Fibroblast of skin of left biceps (primary cell): ENCODE measurements around the gene ARHGAP28.
"Not testable (repeated sequence)": the region's sequence is repeated elsewhere in the genome, so short reads cannot be mapped to it uniquely, and the experiment has no call there.

Experiments
- DNase-seq, 2 experiments: peaks; one replicate each; pipeline ENCODE4 v3.0.0-alpha.2; 2013; ENCODE audit warnings: low read depth in 2 of 2

ARHGAP28 gene

DNA sequence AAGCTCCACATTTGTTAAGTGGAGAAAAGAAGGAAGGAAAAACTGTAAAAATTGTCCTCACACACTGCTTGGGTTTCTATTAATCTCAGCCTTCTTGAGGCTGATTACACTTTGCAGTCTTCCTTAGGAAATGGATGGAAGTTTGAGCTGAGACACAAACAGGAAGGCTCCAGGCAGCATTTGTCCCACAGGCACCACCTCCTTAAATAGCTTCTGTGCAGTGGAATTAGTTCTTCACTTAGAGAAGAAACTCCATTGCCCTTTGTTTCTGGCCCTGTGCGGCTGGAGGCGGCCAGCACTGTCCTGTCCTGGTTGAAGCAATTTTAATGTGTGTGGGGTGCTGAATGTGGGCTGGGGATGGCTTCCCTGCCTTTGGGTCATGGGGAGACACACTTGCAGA lies 44.3 kb downstream of the ARHGAP28 start:
- no peak for DNase-seq

- no peak for DNase-seq
These were observed 45.7 kb downstream of the ARHGAP28 start for GRCh38 chr18:6775237-6775636.

DNA sequence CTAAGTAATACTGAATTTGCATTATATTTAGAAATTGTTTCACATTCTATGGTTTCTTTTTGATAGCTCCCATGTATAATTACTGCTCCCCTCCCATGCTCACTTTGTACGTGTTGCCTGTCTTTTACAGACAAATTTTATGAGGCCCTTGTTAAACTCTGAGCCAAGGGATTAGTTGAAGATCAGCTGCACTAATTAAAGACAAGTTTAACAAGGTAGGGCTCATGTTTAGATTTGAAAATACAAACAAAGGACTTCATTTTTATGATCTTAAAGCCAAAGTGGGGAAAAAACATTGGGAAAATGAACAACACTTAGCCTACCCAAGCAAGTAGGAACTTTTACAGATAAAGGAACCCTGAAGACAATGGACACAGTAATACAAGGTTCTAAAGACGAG lies 46.2 kb downstream of the ARHGAP28 start:
- no peak for DNase-seq

- peak; percentile 96 to 97 for DNase-seq
These were observed 46.7 kb downstream of the ARHGAP28 start for GRCh38 chr18:6776188-6776587.

- DNase-seq = no peak
These were observed 48.0 kb downstream of the ARHGAP28 start for GRCh38 chr18:6777509-6777908.

- DNase-seq = no peak
These were observed 49.1 kb downstream of the ARHGAP28 start for GRCh38 chr18:6778459-6779247.

DNA sequence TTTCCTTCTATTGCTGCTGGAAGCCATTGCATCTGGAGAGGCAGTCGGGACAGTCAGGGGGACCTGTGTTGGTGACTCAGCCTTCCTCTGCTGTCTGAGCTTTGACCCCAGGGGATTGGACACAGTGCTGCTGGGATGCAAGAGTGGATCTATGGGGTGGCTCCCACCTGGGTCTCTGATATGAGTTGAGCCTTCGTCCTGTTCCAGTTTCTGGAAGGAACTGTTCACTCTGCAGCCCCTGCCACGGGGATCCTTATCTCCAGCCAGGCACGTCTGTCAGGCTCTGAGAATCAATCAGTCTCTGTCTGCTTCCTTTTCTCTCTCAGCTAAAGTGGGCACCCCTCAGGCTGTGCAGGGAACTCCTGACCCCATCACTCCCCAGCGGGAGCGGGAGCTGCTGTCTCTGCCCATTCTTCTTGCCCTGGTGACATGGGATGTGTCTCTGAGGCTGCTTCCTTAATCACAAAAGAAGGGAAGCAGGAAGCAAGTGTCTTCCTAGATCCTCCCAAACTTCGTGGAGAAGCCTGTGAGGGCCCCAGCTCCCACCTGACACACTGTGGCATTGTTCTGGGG lies 51.7 kb downstream of the ARHGAP28 start:
- no peak for DNase-seq

GRCh38 chr18:6781796-6782195 lies 52.3 kb downstream of the ARHGAP28 start:
- peak in 1 of 2 experiments; percentile 34 for DNase-seq

DNA sequence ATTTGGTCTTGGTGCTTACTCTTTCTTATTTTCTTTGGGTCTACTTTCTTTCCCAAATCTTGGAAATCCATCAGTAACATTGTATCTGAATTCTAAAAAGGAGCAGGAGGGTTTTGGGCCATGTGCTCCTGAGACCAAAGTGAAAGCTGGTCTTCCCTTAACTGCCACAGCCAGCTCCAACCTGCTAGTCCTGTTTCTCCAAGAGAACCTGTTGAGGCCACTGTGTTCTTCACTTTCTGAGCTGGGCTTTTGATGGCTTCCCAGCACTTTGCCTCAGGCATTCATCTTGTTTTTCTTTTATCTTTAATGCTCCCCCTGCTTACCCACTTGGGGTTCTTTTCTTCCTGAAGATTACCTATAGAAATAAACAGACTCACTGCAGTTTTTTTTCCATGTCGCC lies 53.3 kb downstream of the ARHGAP28 start:
- no peak for DNase-seq

GRCh38 chr18:6784046-6784445 lies 54.5 kb downstream of the ARHGAP28 start:
- no peak for DNase-seq

- peak; percentile 32 to 33 for DNase-seq
These were observed 55.5 kb downstream of the ARHGAP28 start for GRCh38 chr18:6785001-6785400.

DNA sequence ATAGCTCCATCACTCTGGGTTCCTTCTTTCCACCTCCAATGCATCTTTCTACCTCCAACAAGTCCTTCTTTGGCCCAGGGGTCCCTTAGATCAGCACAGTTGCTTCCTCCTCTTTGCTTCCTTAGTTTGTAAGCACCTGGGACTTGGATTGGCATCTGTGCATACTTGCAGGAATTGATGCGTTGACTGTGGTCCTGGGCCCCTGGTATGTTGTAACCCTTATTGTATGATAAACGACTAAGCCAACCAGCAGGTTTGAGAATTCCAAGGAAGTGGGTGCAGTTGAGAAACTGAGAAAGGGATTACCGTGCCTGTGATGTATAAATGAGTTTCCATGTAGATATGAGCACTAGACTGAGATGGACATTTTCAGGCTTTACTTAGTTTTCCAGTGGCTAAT lies 55.9 kb downstream of the ARHGAP28 start:
- no peak for DNase-seq

- no peak for DNase-seq
These were observed 62.9 kb downstream of the ARHGAP28 start for GRCh38 chr18:6792391-6792790.

GRCh38 chr18:6793455-6793854 lies 63.9 kb downstream of the ARHGAP28 start:
- DNase-seq = no peak

GRCh38 chr18:6793986-6794385 lies 64.5 kb downstream of the ARHGAP28 start:
- no peak for DNase-seq

- peak; percentile 43 to 59 for DNase-seq
These were observed 65.8 kb downstream of the ARHGAP28 start for GRCh38 chr18:6795307-6795706.

- no peak for DNase-seq
These were observed 67.0 kb downstream of the ARHGAP28 start for GRCh38 chr18:6796511-6796910.

DNA sequence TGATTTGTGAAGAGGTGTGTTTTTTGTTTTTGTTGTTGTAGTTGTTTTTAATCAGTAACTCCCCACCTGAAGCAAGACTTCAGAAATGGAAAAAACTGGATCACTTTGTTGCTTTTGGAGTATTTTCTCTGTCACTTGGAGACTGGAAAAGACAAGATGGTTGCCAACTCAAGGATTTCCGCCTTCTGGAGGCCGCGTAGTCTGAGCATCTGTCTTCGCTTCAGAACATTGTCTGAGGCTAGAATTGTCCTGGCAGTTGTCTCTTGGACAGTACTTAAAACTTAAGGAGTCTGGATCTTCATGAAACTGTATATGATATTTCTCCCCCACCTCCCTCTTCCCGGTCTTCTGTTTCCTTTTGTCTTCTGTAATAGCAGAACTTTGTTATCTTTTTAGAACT lies 67.7 kb downstream of the ARHGAP28 start:
- DNase-seq = no peak

GRCh38 chr18:6798896-6799295 lies 69.4 kb downstream of the ARHGAP28 start:
- DNase-seq = no peak

DNA sequence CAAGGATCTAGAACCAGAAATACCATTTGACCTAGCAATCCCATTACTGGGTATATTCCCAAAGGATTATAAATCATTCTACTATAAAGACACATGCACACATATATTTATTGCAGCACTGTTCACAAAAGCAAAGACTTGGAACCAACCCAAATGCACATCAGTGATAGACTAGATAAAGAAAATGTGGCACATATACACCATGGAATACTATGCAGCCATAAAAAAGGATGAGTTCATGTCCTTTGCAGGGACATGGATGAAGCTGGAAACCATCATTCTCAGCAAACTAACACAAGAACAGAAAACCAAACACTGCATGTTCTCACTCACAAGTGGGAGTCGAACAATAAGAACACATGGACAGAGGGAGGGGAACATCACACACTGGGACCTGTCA lies 70.8 kb downstream of the ARHGAP28 start:
- not testable (repeated sequence) for DNase-seq

- DNase-seq = no peak
These were observed 78.2 kb downstream of the ARHGAP28 start for GRCh38 chr18:6807515-6808257.

- no peak for DNase-seq
These were observed 80.7 kb downstream of the ARHGAP28 start for GRCh38 chr18:6810191-6810590.

DNA sequence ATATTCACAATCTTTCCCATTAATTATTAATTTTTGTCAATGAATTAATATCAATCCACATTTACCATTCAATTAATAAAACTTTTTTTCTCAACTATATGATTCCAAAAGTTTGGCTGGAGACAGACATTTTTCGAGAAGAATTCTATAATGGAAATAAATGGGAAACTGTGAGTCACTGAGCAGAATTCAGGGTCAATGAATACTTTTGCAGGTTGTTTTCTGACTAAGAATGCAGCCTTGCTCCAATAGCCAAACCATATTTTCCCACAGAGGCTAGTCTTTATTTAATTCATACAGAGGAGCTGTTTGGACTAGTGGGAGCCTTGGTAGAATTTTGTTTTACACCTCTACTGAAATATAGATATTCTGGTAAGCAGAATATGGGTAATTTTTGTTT lies 82.3 kb downstream of the ARHGAP28 start:
- DNase-seq = no peak
